Sigmoid colon (tissue), 4 donors: Measurements from ENCODE around the gene PRAME.

Experiments
- EP300 ChIP-seq, 4 donors: sonication (generic); formaldehyde crosslinking; IDR thresholded peaks; one replicate each; pipeline ENCODE4 v1.6.1; 2017; ENCODE audit warnings: antibody characterized with exemption in 4 of 4
- POLR2A ChIP-seq, 2 donors: fragments of 450-650 bp; IDR thresholded peaks; one replicate each; pipeline ENCODE4 v1.6.1; 2016; ENCODE audit warnings: antibody characterized with exemption in 2 of 2, mild to moderate bottlenecking in 2 of 2, moderate library complexity in 2 of 2
- POLR2AphosphoS5 ChIP-seq, 4 donors: sonication (generic); formaldehyde crosslinking; IDR thresholded peaks; one replicate each; pipeline ENCODE4 v1.6.1; 2017; ENCODE audit warnings: antibody characterized with exemption in 4 of 4
- TF ChIP-seq, protein P1 (sequence below), 4 experiments: fragments of 450-650 bp in 3 of 4; fragments of 200-600 bp in 1 of 4; IDR thresholded peaks; one replicate each; pipeline ENCODE4 v1.5.1; 2016 to 2019; ENCODE audit warnings: antibody characterized with exemption in 4 of 4, mild to moderate bottlenecking in 3 of 4, moderate library complexity in 2 of 4

- TF ChIP-seq, protein P1, sequence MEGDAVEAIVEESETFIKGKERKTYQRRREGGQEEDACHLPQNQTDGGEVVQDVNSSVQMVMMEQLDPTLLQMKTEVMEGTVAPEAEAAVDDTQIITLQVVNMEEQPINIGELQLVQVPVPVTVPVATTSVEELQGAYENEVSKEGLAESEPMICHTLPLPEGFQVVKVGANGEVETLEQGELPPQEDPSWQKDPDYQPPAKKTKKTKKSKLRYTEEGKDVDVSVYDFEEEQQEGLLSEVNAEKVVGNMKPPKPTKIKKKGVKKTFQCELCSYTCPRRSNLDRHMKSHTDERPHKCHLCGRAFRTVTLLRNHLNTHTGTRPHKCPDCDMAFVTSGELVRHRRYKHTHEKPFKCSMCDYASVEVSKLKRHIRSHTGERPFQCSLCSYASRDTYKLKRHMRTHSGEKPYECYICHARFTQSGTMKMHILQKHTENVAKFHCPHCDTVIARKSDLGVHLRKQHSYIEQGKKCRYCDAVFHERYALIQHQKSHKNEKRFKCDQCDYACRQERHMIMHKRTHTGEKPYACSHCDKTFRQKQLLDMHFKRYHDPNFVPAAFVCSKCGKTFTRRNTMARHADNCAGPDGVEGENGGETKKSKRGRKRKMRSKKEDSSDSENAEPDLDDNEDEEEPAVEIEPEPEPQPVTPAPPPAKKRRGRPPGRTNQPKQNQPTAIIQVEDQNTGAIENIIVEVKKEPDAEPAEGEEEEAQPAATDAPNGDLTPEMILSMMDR (IDR thresholded peaks at IDR 0.05), result no peak
- TF ChIP-seq POLR2A (IDR thresholded peaks at IDR 0.05) (no peak), POLR2AphosphoS5 (IDR thresholded peaks at IDR 0.05) (no peak), EP300 (IDR thresholded peaks at IDR 0.05) (no peak)
Observed at GRCh38 chr22:22548910-22549309, 10.2 kb downstream of the PRAME start.
